Breast epithelium (tissue), 3 donors: ENCODE results near the gene CEP85L.

Source experiments
- POLR2A ChIP-seq: fragments of 450-650 bp; IDR thresholded peaks from one replicate; pipeline ENCODE4 v1.6.1; 2016; ENCODE audit warnings: antibody characterized with exemption, mild to moderate bottlenecking, moderate library complexity
- POLR2AphosphoS5 ChIP-seq, 3 donors: sonication (generic); formaldehyde crosslinking; IDR thresholded peaks; one replicate each; pipeline ENCODE4 v1.6.1; 2017; ENCODE audit warnings: antibody characterized with exemption in 3 of 3
- TF ChIP-seq, protein P1 (sequence below), 3 donors: fragments of 450-650 bp; IDR thresholded peaks; one replicate each; pipeline ENCODE4 v1.5.1; 2016 to 2017; ENCODE audit warnings: antibody characterized with exemption in 3 of 3, mild to moderate bottlenecking in 3 of 3, moderate library complexity in 3 of 3

DNA sequence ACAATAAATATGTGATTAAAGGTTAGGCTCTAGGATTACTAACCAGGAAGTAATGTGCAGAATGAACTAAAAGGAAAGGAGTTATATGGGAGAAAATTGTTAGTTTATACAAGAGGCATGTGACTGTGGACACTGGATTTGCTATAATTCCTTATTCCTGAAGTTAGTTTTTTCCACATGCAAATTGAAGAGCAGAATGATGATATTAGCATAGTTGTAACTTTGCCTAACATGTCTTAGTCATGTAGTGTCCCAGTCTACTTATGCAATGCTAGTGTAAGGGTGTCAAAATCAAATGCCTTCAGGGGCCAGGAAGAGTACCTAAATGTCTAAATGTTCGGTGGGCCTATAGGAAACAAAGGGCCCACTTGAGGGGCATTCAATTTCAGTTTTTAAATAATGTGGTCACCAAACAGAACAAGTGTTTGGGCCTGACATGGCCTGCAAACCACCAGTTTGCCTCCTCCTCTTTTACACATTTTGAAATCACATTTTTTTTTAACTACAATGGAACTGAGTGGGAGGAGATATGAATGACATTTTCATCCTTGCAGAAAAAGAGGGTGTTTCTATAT is 28.0 kb upstream of the CEP85L start:
- TF ChIP-seq, protein P1, sequence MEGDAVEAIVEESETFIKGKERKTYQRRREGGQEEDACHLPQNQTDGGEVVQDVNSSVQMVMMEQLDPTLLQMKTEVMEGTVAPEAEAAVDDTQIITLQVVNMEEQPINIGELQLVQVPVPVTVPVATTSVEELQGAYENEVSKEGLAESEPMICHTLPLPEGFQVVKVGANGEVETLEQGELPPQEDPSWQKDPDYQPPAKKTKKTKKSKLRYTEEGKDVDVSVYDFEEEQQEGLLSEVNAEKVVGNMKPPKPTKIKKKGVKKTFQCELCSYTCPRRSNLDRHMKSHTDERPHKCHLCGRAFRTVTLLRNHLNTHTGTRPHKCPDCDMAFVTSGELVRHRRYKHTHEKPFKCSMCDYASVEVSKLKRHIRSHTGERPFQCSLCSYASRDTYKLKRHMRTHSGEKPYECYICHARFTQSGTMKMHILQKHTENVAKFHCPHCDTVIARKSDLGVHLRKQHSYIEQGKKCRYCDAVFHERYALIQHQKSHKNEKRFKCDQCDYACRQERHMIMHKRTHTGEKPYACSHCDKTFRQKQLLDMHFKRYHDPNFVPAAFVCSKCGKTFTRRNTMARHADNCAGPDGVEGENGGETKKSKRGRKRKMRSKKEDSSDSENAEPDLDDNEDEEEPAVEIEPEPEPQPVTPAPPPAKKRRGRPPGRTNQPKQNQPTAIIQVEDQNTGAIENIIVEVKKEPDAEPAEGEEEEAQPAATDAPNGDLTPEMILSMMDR (IDR thresholded peaks at IDR 0.05): no peak
- no peak for TF ChIP-seq POLR2AphosphoS5 (IDR thresholded peaks at IDR 0.05)
- TF ChIP-seq POLR2A: no peak
